SHP77 (cell line): ENCODE data around the gene OR2T12.
"Not testable (repeated sequence)": the region's sequence is repeated elsewhere in the genome, so short reads cannot be mapped to it uniquely, and the experiment has no call there.

Experiments used
- DNase-seq, 2 experiments: peaks; one replicate each; lab custom pipeline; 2025; lab: John Stamatoyannopoulos, UW

Gene OR2T12, protein sequence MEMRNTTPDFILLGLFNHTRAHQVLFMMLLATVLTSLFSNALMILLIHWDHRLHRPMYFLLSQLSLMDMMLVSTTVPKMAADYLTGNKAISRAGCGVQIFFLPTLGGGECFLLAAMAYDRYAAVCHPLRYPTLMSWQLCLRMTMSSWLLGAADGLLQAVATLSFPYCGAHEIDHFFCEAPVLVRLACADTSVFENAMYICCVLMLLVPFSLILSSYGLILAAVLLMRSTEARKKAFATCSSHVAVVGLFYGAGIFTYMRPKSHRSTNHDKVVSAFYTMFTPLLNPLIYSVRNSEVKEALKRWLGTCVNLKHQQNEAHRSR

DNA sequence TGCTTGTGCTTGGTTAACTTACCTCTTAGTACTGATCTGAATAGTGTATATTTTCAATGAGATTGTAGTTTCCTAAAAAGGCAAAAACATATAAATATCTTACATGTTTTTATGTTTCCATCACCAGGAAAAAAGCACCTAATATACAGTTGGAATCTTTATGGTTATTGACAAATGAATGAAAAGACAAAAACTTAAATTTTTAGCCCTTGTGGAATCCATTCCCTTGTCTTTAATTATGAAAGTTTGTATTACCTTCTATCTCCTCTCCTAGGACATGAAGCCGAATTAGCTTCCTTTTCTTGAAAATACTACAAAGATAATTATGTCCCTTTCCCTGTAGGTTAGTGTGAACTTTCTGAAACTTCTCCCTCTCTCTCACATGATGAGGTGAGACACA is at the start of gene OR2T12:
Gene OR2T12 (minus strand): TSS at position 101 of the 400 bp plus-strand sequence. CDS start 7,846 bp downstream, outside the sequence.
- no peak for DNase-seq

DNA sequence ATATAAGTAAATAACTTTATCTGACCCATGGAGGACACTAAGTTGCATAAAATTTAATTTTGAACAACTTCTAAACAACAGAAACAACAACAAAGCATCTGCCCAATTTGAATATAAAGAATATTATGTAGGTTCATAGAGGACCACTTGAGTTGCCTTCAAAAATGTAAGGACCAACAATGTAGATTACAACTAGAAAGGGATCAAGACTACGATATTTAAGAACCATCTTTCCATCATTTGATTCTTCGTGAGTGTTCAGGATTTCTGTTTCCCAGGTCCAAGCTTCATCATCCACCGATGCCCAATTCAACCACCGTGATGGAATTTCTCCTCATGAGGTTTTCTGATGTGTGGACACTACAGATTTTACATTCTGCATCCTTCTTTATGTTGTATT is 45.3 kb upstream of the OR2T12 start, which contains the start of gene OR14C36:
Gene OR14C36 (plus strand): TSS at position 301 of the 400 bp plus-strand sequence. CDS start 0 bp downstream, at position 301.
- no peak for DNase-seq

GRCh38 chr1:248343451-248343850 is 40.2 kb upstream of the OR2T12 start:
- DNase-seq = no peak

DNA sequence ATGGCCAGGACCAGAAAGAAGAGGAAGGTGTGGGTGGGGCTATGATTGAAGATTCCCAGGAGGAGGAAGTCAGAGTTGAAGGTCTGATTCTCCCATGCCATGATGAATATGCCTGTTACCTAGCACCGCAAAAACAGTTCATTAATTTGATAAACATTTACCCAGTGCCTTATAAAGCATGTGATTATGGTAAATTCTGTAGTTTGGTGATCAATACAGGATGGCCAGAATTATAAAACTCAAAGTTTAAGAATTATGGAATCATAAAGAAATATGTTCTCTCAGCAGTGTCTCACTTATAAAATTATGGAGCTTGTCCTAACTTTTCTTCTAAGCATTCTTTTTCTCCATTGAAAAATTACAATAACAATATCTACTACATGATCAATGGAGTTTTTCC is 21.2 kb upstream of the OR2T12 start, which contains the start of gene OR2M7:
Gene OR2M7 (minus strand): TSS at position 101 of the 400 bp plus-strand sequence. CDS start 0 bp downstream, at position 101.
- no peak for DNase-seq

DNA sequence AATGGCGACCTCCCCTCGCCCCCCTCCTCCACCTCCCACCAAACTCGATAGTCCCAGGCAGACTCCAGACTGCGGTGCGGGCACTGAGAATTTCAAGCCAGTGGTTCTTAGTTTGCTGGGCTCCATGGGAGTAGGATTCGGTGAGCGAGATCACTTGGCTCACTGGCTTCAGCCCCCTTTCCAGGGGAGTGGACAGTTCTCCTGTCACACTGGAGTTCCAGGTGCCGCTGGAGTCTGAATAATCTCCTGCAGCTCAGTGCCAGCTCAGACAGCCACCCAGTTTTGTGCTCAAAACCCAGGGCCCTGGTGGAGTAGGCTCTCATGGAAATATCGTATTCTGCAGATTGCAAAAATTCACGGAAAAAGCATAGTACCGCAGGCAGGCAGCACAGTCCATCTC is 13.6 kb upstream of the OR2T12 start:
- DNase-seq = no peak

GRCh38 chr1:248306740-248307139 is 3.5 kb upstream of the OR2T12 start:
- not testable (repeated sequence) for DNase-seq

DNA sequence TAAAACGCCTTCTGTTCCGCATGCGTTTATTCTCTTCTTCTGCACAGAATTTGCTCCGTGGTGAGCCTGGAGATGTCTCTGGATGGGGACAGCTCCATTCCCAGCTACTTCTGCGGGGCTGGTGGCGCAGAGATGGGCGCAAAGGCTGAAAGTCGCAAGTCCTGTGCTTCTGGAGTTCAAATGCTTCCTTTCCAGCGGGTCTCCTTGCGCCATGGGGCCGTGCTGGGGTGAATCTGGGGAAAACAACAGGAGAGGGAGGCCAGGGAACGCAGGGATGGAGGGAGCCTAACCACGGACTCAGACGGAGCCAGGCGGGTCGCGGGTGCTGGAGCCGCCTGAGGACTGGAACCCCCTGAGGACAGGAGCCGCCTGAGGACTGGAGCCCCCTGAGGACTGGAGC is 2.9 kb upstream of the OR2T12 start:
- no peak for DNase-seq

DNA sequence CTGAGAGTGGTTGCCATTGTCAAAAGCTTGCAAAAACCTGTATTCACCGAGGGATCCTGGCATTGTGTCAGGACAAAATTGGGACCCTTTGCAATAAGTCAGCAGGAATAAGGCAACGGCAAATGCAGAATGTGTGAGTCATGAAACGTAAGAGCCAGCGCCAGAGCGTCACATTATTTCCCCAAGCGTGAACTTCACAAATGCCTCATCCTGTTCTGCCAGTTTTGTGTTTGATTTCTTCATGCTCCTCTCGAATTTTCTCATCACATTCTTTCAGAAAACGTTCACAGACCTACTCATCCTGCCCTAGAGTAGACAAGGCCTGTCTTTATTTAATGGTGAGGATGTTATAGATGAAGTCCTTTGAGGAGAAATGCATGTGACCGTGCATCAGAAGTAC is 2.4 kb upstream of the OR2T12 start:
- DNase-seq = not testable (repeated sequence)

- DNase-seq = no peak
Observed at GRCh38 chr1:248288391-248288790, 14.8 kb downstream of the OR2T12 start.

DNA sequence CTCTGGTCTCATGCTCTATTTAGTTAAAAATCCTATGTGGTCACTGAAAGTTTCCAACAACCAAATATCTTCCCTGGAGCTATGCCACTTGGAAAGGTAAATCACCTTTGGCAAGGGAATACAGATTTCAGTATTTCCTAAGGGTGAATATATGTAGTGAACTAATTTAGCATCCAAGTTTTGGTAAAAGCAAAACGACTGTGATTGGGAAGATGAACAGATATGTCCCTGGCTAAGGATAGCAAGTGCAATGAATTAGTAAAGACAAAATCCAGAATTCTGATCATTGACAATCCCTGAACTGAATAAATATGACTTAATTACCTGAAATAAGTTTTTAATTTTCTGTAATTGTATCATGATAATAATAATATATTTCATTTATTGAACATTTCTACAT is 25.3 kb downstream of the OR2T12 start, which contains the start of gene OR2T33:
Gene OR2T33 (minus strand): TSS at position 101 of the 400 bp plus-strand sequence. CDS start 4,162 bp downstream, outside the sequence.
- DNase-seq = no peak

DNA sequence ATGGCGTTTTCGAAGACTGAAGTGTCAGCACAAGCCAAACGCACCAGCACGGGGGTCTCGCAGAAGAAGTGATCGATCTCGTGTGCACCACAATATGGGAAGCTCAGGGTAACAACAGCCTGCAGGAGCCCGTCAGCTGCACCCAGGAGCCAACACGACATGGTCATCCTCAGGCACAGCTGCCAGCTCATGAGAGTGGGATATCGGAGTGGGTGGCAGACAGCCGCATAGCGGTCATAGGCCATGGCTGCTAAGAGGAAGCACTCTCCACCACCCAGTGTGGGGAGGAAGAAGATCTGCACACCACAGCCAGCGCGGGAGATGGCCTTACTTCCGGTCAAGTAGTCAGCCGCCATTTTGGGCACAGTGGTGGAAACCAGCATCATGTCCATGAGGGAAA is 30.0 kb downstream of the OR2T12 start:
- DNase-seq = not testable (repeated sequence)

GRCh38 chr1:248268178-248268577 is 35.0 kb downstream of the OR2T12 start:
- DNase-seq = peak in 1 of 2 experiments; percentile 10

- not testable (repeated sequence) for DNase-seq
Observed at GRCh38 chr1:248259309-248259708, 43.9 kb downstream of the OR2T12 start.

DNA sequence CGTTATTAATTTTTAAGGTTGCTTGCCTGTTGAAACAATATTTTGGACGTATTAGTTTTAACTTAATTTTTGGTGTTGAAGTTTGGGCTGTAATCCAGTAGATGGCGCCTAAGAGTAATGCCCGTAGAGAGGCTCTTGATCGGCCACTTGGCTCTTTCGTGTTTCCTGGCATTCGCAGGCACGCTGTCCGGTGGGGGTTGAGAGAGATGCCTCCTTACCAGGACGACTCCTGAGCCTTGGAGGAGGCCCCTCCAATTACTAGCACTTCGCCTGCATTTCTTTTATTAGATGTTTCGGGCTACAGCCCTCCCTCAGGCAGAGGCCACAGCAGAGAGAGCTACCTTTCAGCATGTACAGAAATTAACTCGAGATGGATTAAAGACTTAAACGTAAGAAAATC is 60.0 kb downstream of the OR2T12 start:
- peak; percentile 52 to 63 for DNase-seq
